HepG2 (cell line): Measurements from ENCODE around the gene MBTPS1. TPM values are rescaled to one million over a fixed set of nuclear protein-coding genes. Genes with fewer than 3 reads are reported as not detected.

Source experiments
- ATAC-seq: fragments of 200-7000 bp; cut with Tn5 transposase; 3 replicates; pipeline ENCODE4 v1.9.1; 2020; ENCODE audit warnings: mild to moderate bottlenecking, moderate library complexity
- BruUV-seq: library from RNA; stranded (reverse); fragments of 400-500 nt; replicated peaks from 2 replicates; lab custom pipeline; 2021; lab: Mats Ljungman, UMichigan
- CTCF ChIA-PET: fragments of 300-600 bp; formaldehyde crosslinking; extraction: SDS; loops from one replicate; lab custom pipeline; 2021; ENCODE audit warnings: low total read pairs, inconsistent platforms, low intra/inter-chr PET ratio; lab: Yijun Ruan, JAX
- POLR2A ChIA-PET: fragments of 350-600 bp; sonication (Branson Sonifier 250); formaldehyde crosslinking; loops from one replicate; lab custom pipeline; 2020; ENCODE audit warnings: antibody characterized with exemption, inconsistent platforms; lab: Yijun Ruan, JAX
- DNase-seq: peaks from one replicate; pipeline ENCODE4 v3.0.0-alpha.2; 2015; ENCODE audit warnings: low spot score
- FAIRE-seq: peaks from 3 replicates; lab custom pipeline; 2011; peaks lifted over from hg19 to GRCh38; lab: Jason Lieb, UNC
- H2AFZ ChIP-seq: one replicate; pipeline ENCODE4 v1.6.1; 2011; ENCODE audit warnings: low read length, inconsistent platforms
- H3K27ac ChIP-seq: fragments of 300-600 bp; 3 replicates; pipeline ENCODE4 v1.8.0; 2011; ENCODE audit warnings: mixed run types, mild to moderate bottlenecking, mixed read lengths, low read length, inconsistent platforms; ENCODE audit not compliant: insufficient read depth; ENCODE audit errors: extremely low read length
- H3K27me3 ChIP-seq, 2 experiments: fragments of 200-600 bp in 1 of 2; 2 replicates in 1 of 2; 3 replicates in 1 of 2; pipeline versions ENCODE4 v1.6.0 to v1.8.0; 2011; ENCODE audit warnings: low read length in 2 of 2, mild to moderate bottlenecking in 2 of 2, moderate library complexity in 2 of 2, inconsistent platforms in 1 of 2; ENCODE audit not compliant: insufficient read depth in 2 of 2, control insufficient read depth in 1 of 2
- H3K36me3 ChIP-seq, 2 experiments: fragments of 200-600 bp in 1 of 2; replicated peaks in 1 of 2; 2 replicates in 1 of 2; 3 replicates in 1 of 2; pipeline versions ENCODE4 v1.5.1 to v1.8.0; 2011; ENCODE audit warnings: low read length in 2 of 2, inconsistent platforms in 1 of 2; ENCODE audit not compliant: insufficient read depth in 2 of 2, control insufficient read depth in 1 of 2
- H3K4me1 ChIP-seq: 2 replicates; pipeline ENCODE4 v1.5.1; 2012; ENCODE audit warnings: low read length, inconsistent platforms; ENCODE audit not compliant: insufficient read depth
- H3K4me2 ChIP-seq: 2 replicates; pipeline ENCODE4 v1.6.0; 2011; ENCODE audit warnings: low read depth, low read length, inconsistent platforms
- H3K4me3 ChIP-seq, 3 experiments: fragments of 200-600 bp in 1 of 3; sonication (generic), shearing (Covaris generic) in 1 of 3; replicated peaks in 1 of 3; 2 replicates each; pipeline ENCODE4 v1.5.1; 2011 to 2016; ENCODE audit warnings: low read length in 3 of 3, inconsistent platforms in 2 of 3, low read depth in 2 of 3, mild to moderate bottlenecking in 2 of 3, control low read depth in 1 of 3, mixed read lengths in 1 of 3; ENCODE audit not compliant: insufficient read depth in 1 of 3
- H3K79me2 ChIP-seq: one replicate; pipeline ENCODE4 v1.6.1; 2011; ENCODE audit warnings: low read length, inconsistent platforms; ENCODE audit not compliant: insufficient read depth
- H3K9ac ChIP-seq: 2 replicates; pipeline ENCODE4 v1.6.0; 2011; ENCODE audit warnings: mild to moderate bottlenecking, low read depth, low read length, inconsistent platforms; ENCODE audit not compliant: insufficient read depth
- H3K9me3 ChIP-seq: 2 replicates; pipeline ENCODE4 v1.5.1; 2012; ENCODE audit warnings: mild to moderate bottlenecking, low read length
- H4K20me1 ChIP-seq: 2 replicates; pipeline ENCODE4 v1.6.0; 2011; ENCODE audit warnings: inconsistent platforms, mild to moderate bottlenecking, low read length, moderate library complexity; ENCODE audit not compliant: insufficient read depth
- AHR ChIP-seq: IDR thresholded peaks from 2 replicates; pipeline ENCODE4 v1.6.1; 2018; ENCODE audit warnings: missing genetic modification reagents, missing compliant biosample characterization
- ELF4 ChIP-seq: sonication (generic); formaldehyde crosslinking; IDR thresholded peaks from 2 replicates; pipeline ENCODE4 v1.5.0; 2020; ENCODE audit warnings: missing genetic modification reagents, mild to moderate bottlenecking, moderate library complexity, borderline replicate concordance
- HBP1 ChIP-seq: IDR thresholded peaks from 2 replicates; pipeline ENCODE4 v1.6.1; 2016; ENCODE audit warnings: low read depth, control low read depth
- KDM3A ChIP-seq: IDR thresholded peaks from 2 replicates; pipeline ENCODE4 v1.6.1; 2018; ENCODE audit warnings: low read depth, missing compliant biosample characterization
- MYNN ChIP-seq: sonication (generic); formaldehyde crosslinking; IDR thresholded peaks from 2 replicates; pipeline ENCODE4 v1.4.0; 2020; ENCODE audit warnings: mild to moderate bottlenecking, low read depth, missing genetic modification reagents
- NCOA2 ChIP-seq: sonication (generic); formaldehyde crosslinking; IDR thresholded peaks from 2 replicates; pipeline ENCODE4 v1.8.0; 2022; ENCODE audit warnings: inconsistent platforms
- NRL ChIP-seq: sonication (generic); formaldehyde crosslinking; IDR thresholded peaks from 2 replicates; pipeline ENCODE4 v1.5.0; 2020; ENCODE audit warnings: missing genetic modification reagents, mild to moderate bottlenecking, moderate library complexity, borderline replicate concordance
- PHF5A ChIP-seq: IDR thresholded peaks from one replicate; pipeline ENCODE4 v1.6.1; 2018; ENCODE audit warnings: low read depth, missing genetic modification reagents; ENCODE audit not compliant: unreplicated experiment
- TSC22D2 ChIP-seq: sonication (generic); formaldehyde crosslinking; IDR thresholded peaks from 2 replicates; pipeline ENCODE4 v1.5.1; 2020; ENCODE audit warnings: missing genetic modification reagents, mild to moderate bottlenecking, borderline replicate concordance
- ZFP37 ChIP-seq: sonication (generic); formaldehyde crosslinking; IDR thresholded peaks from 2 replicates; pipeline ENCODE4 v1.4.0; 2020; ENCODE audit warnings: missing genetic modification reagents, borderline replicate concordance
- ZFYVE20 ChIP-seq: sonication (generic); formaldehyde crosslinking; IDR thresholded peaks from 2 replicates; pipeline ENCODE4 v1.8.0; 2023; ENCODE audit warnings: low read depth, mild to moderate bottlenecking, moderate library complexity, missing genetic modification reagents, borderline replicate concordance
- ZNF121 ChIP-seq: sonication (generic); formaldehyde crosslinking; IDR thresholded peaks from 2 replicates; pipeline ENCODE4 v1.5.0; 2020; ENCODE audit warnings: mild to moderate bottlenecking, missing genetic modification reagents
- ZNF770 ChIP-seq: sonication (generic); formaldehyde crosslinking; IDR thresholded peaks from 2 replicates; pipeline ENCODE4 v1.5.0; 2020; ENCODE audit warnings: mild to moderate bottlenecking, missing genetic modification reagents
- ZNF879 ChIP-seq: sonication (generic); formaldehyde crosslinking; IDR thresholded peaks from 2 replicates; pipeline ENCODE4 v1.8.1; 2023; ENCODE audit warnings: missing genetic modification reagents
- WGBS: methylation state at CpG from one replicate; pipeline ENCODE4 v1.1.6; 2017; ENCODE audit warnings: low lambda C conversion rate; 5-methylcytosine and 5-hydroxymethylcytosine counted together
- in situ Hi-C: cut with HindIII; loops from 2 replicates; pipeline ENCODE4 v1.10.0; 2017; ENCODE audit warnings: low pct_unique_long_range_greater_than_20kb; ENCODE audit not compliant: extremely low pct_ligation_motif_present
- intact Hi-C: fragments of 100-400 bp; cut with micrococcal nuclease; formaldehyde crosslinking; loops from one replicate; pipeline ENCODE4 v1.10.0; 2022; ENCODE audit not compliant: unreplicated experiment
- polyA plus RNA-seq, 8 experiments: library from polyadenylated mRNA; depleted of rRNA in 3 of 8; stranded (reverse) in 7 of 8; unstranded in 1 of 8; fragments of >200 nt; fragmentation: Illumina TruSeq in 4 of 8; extraction: Trizol in 4 of 8; gene quantifications; 2 replicates each; pipeline versions ENCODE4 v1.2.1 to v1.2.3, GENCODE V29; 2011 to 2016; ENCODE audit warnings: low read depth in 4 of 8, missing spikeins in 1 of 8, mixed read lengths in 1 of 8; ENCODE audit not compliant: insufficient read depth in 1 of 8
- total RNA-seq, 5 experiments: library from RNA; depleted of rRNA; stranded (reverse); fragments of >200 nt; fragmentation: Illumina TruSeq; extraction: Trizol; gene quantifications; 2 replicates each; pipeline ENCODE4 v1.2.3, GENCODE V29; 2016; ENCODE audit warnings: low read depth in 1 of 5

The MBTPS1 gene
- total and polyA plus RNA-seq, 2 of the 13 experiments (the other 11 are each of a cell fraction or from before 2014, with no cell fraction given): 56.7 to 91.3 TPM

- Histone ChIP-seq H3K9ac (no peak overlapping the region), H3K4me2 (no peak overlapping the region), H2AFZ (no peak overlapping the region), H3K9me3 (no peaks in the 10 kb centered on the region), H3K79me2 (no peaks in the 10 kb centered on the region), H3K27me3 (peaks cover 2 to 51% of the 10 kb centered on the region in 2 experiments; a peak in 4 of 5 replicates)
- intact Hi-C loops (no loop called here), in situ Hi-C loops (no loop called here)
- WGBS: 39% methylated on average over 4 of the region's 4 CpGs
- CTCF ChIA-PET: no interaction called here
- POLR2A ChIA-PET: no interaction called here
- no peak for TF ChIP-seq TSC22D2
- TF ChIP-seq AHR (CRISPR knock-in tag): no peak
- TF ChIP-seq ZFYVE20: no peak
- no peak for TF ChIP-seq ELF4 (CRISPR knock-in tag)
- TF ChIP-seq KDM3A (CRISPR knock-in tag): no peak
- no peak for TF ChIP-seq ZNF879 (CRISPR knock-in tag)
- no peak for TF ChIP-seq ZFP37
- no peak for TF ChIP-seq NCOA2 (CRISPR knock-in tag)
- no peak for TF ChIP-seq NRL (CRISPR knock-in tag)
- TF ChIP-seq PHF5A: no peak
- peak; percentile 52; the same call in 1 of the 2 replicates for TF ChIP-seq ZNF770 (CRISPR knock-in tag)
- no peak for TF ChIP-seq HBP1 (CRISPR knock-in tag)
- TF ChIP-seq MYNN (CRISPR knock-in tag): no peak
- TF ChIP-seq ZNF121: peak; percentile 56; the same call in 1 of the 2 replicates
- TF ChIP-seq, all 625 proteins: peak for 2
- Histone ChIP-seq H3K36me3 (no peaks in the 10 kb centered on the region), H4K20me1 (no peaks in the 10 kb centered on the region; the same call in 1 of the 2 replicates), H3K4me1 (peaks cover 6% of the 10 kb centered on the region; the same call in 1 of the 2 replicates), H3K4me3 (no peak overlapping the region), H3K27ac (no peak overlapping the region)
- ATAC-seq: no peak
- BruUV-seq: no TSS peak
- no peak for DNase-seq
- no peak for FAIRE-seq
Measured at GRCh38 chr16:84155226-84155625, 38.5 kb upstream of the MBTPS1 start.
